ENCODE measurements around the gene ZBTB20. TPM values are rescaled to one million over a fixed set of nuclear protein-coding genes. Genes with fewer than 3 reads are reported as not detected.

Gene ZBTB20
- total and polyA plus RNA-seq, 7 donors = under 0.01 to 113 (median 58.6) TPM

- Histone ChIP-seq H3K27me3 (no peaks in the 10 kb centered on the region), H3K27ac (peak overlapping the region; percentile 47 to 67 (median 60)), H3K4me3 (peak overlapping the region in 2 of 4 donors; percentile 6 to 14), H3K4me1 (peaks cover 0 to 30% (median 18%) of the 10 kb centered on the region in 4 donors), H3K9me3 (no peaks in the 10 kb centered on the region), H3K36me3 (no peaks in the 10 kb centered on the region)
- no peak for TF ChIP-seq POLR2AphosphoS5 (IDR thresholded peaks at IDR 0.05)
- no peak for TF ChIP-seq EP300 (IDR thresholded peaks at IDR 0.05)
- no peak for TF ChIP-seq POLR2A (IDR thresholded peaks at IDR 0.05)
- TF ChIP-seq, protein P1, sequence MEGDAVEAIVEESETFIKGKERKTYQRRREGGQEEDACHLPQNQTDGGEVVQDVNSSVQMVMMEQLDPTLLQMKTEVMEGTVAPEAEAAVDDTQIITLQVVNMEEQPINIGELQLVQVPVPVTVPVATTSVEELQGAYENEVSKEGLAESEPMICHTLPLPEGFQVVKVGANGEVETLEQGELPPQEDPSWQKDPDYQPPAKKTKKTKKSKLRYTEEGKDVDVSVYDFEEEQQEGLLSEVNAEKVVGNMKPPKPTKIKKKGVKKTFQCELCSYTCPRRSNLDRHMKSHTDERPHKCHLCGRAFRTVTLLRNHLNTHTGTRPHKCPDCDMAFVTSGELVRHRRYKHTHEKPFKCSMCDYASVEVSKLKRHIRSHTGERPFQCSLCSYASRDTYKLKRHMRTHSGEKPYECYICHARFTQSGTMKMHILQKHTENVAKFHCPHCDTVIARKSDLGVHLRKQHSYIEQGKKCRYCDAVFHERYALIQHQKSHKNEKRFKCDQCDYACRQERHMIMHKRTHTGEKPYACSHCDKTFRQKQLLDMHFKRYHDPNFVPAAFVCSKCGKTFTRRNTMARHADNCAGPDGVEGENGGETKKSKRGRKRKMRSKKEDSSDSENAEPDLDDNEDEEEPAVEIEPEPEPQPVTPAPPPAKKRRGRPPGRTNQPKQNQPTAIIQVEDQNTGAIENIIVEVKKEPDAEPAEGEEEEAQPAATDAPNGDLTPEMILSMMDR (IDR thresholded peaks at IDR 0.05) = no peak
- no peak for DNase-seq
- WGBS, 2 donors = 77 to 81% methylated on average over 5 of the region's 5 CpGs
- intact Hi-C loops (cut with DNase I) = no loop called here
Observed at GRCh38 chr3:114659109-114660061, 487.7 kb downstream of the ZBTB20 start.

- H3K4me3 ChIP-seq = no peak overlapping the region
- H3K27me3 ChIP-seq = no peaks in the 10 kb centered on the region
- WGBS, 2 donors = 89 to 93% methylated on average over 4 of the region's 4 CpGs
- intact Hi-C loops (cut with DNase I) = no loop called here
- no peaks in the 10 kb centered on the region for H3K9me3 ChIP-seq
- H3K36me3 ChIP-seq = no peaks in the 10 kb centered on the region
- H3K4me1 ChIP-seq = peaks cover 0 to 27% (median 13%) of the 10 kb centered on the region in 4 donors
- no peak for TF ChIP-seq POLR2A (IDR thresholded peaks at IDR 0.05)
- TF ChIP-seq, protein P1 (IDR thresholded peaks at IDR 0.05) = no peak
- TF ChIP-seq POLR2AphosphoS5 (IDR thresholded peaks at IDR 0.05) = no peak
- TF ChIP-seq EP300 (IDR thresholded peaks at IDR 0.05) = no peak
- H3K27ac ChIP-seq = peak overlapping the region in 2 of 4 donors; percentile 56 to 59
- no peak for DNase-seq
Observed at GRCh38 chr3:114651555-114651954, 495.5 kb downstream of the ZBTB20 start.

GRCh38 chr3:114650808-114651207 is 496.3 kb downstream of the ZBTB20 start:
- H3K36me3 ChIP-seq = no peaks in the 10 kb centered on the region
- WGBS, 2 donors = 44 to 53% methylated on average over 3 of the region's 3 CpGs
- H3K4me1 ChIP-seq = peaks cover 0 to 29% (median 13%) of the 10 kb centered on the region in 4 donors
- no peaks in the 10 kb centered on the region for H3K27me3 ChIP-seq
- no peak for DNase-seq
- TF ChIP-seq EP300 (IDR thresholded peaks at IDR 0.05) (no peak), POLR2AphosphoS5 (IDR thresholded peaks at IDR 0.05) (peak in 2 of 4 donors; percentile 32 to 38)
- intact Hi-C loops (cut with DNase I) = no loop called here
- peak overlapping the region in 3 of 4 donors; percentile 15 to 59 (median 56) for H3K27ac ChIP-seq
- no peaks in the 10 kb centered on the region for H3K9me3 ChIP-seq
- H3K4me3 ChIP-seq = no peak overlapping the region

DNA sequence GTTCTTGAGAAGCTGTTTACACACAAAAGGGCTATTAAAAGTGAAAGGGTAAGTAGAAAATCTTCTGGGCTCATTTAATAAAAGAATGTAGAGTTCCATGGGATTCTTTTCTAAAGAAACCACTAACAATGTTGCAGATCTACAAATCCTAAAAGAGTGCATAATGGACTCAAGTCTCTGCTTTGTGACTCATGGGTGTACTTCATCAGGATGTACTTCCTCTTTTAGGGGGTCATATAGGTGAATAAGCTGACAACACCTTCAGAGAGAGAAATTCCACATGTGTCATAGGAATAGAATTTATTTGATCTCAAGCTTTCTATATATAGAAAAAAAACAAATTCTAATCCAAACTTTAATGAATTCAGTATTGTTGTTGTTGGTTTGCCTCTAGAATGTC is 497.8 kb downstream of the ZBTB20 start:
- peak overlapping the region in 1 of 4 donors; percentile 59 for H3K27ac ChIP-seq

DNA sequence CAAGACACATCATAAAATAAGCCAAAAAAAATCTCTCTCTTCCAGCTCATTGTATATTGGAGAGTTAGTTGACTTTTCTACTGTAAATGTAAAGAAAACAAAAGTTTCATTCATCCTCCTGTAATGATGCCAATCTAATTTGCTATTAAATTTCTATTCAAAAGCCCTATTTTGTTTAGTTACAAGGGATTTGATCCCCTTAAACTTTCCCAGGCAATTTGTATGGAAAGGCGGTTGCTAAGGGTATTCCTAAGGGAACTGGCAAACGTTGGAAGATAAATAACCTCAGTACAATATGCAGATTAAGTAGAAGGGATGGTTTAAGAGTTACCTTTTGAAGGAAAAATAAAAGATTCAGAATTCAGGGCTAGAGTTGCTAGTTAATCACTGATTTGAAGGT is 500.6 kb downstream of the ZBTB20 start:
- H3K4me1 ChIP-seq = peaks cover 0 to 33% (median 15%) of the 10 kb centered on the region in 4 donors
- no peak overlapping the region for H3K27ac ChIP-seq
- no peaks in the 10 kb centered on the region for H3K36me3 ChIP-seq
- H3K9me3 ChIP-seq = no peaks in the 10 kb centered on the region
- no peak for DNase-seq
- H3K4me3 ChIP-seq = no peak overlapping the region
- H3K27me3 ChIP-seq = no peaks in the 10 kb centered on the region
- no peak for TF ChIP-seq POLR2A (IDR thresholded peaks at IDR 0.05)
- intact Hi-C loops (cut with DNase I) = no loop called here
- WGBS, 2 donors = 81% methylated on average over 2 of the region's 2 CpGs

More for the DNA sequence above, 497.8 kb downstream of the ZBTB20 start:
- no peak for DNase-seq
- TF ChIP-seq, protein P1 (IDR thresholded peaks at IDR 0.05) = no peak
- TF ChIP-seq EP300 (IDR thresholded peaks at IDR 0.05) = no peak
- TF ChIP-seq POLR2A (IDR thresholded peaks at IDR 0.05) = no peak
- no peak for TF ChIP-seq POLR2AphosphoS5 (IDR thresholded peaks at IDR 0.05)
- intact Hi-C loops (cut with DNase I) = no loop called here
- Histone ChIP-seq H3K9me3 (no peaks in the 10 kb centered on the region), H3K4me3 (no peak overlapping the region), H3K36me3 (no peaks in the 10 kb centered on the region), H3K27me3 (no peaks in the 10 kb centered on the region), H3K4me1 (peaks cover 0 to 30% (median 13%) of the 10 kb centered on the region in 4 donors)
